CD14-positive monocyte (primary cell): ENCODE results near the gene BRD9. TPM values are rescaled to one million over a fixed set of nuclear protein-coding genes. Genes with fewer than 3 reads are reported as not detected.
"Not testable (repeated sequence)": the region's sequence is repeated elsewhere in the genome, so short reads cannot be mapped to it uniquely, and the experiment has no call there.

Experiments
- DNase-seq, 3 donors: peaks; one replicate each; pipeline ENCODE4 v3.0.0-alpha.2; 2011 to 2022
- H2AFZ ChIP-seq: 2 replicates; pipeline ENCODE4 v1.6.0; 2012; ENCODE audit warnings: mild to moderate bottlenecking, low read depth, low read length, inconsistent platforms; ENCODE audit not compliant: insufficient read depth, poor library complexity, severe bottlenecking
- H3K27ac ChIP-seq, 2 donors: 1 replicate in 1 of 2; 2 replicates in 1 of 2; pipeline ENCODE4 v1.5.1; 2012 to 2013; ENCODE audit warnings: low read length in 2 of 2, control low read depth in 1 of 2, inconsistent platforms in 1 of 2, low read depth in 1 of 2, mild to moderate bottlenecking in 1 of 2
- H3K27me3 ChIP-seq, 2 donors: one replicate each; pipeline versions ENCODE4 v1.6.0 to v1.6.1; 2011 to 2013; ENCODE audit warnings: low read length in 2 of 2; ENCODE audit not compliant: control insufficient read depth in 2 of 2, insufficient read depth in 2 of 2
- H3K36me3 ChIP-seq, 2 donors: replicated peaks in 1 of 2; 1 replicate in 1 of 2; 2 replicates in 1 of 2; pipeline versions ENCODE4 v1.5.1 to v1.6.1; 2012 to 2013; ENCODE audit warnings: low read length in 2 of 2, control low read depth in 1 of 2, inconsistent platforms in 1 of 2, mild to moderate bottlenecking in 1 of 2; ENCODE audit not compliant: insufficient read depth in 2 of 2, control insufficient read depth in 1 of 2
- H3K4me1 ChIP-seq, 2 donors: 1 replicate in 1 of 2; 2 replicates in 1 of 2; pipeline versions ENCODE4 v1.5.1 to v1.6.1; 2012 to 2013; ENCODE audit warnings: low read length in 2 of 2, control low read depth in 1 of 2, inconsistent platforms in 1 of 2, mild to moderate bottlenecking in 1 of 2, moderate library complexity in 1 of 2; ENCODE audit not compliant: insufficient read depth in 2 of 2, control insufficient read depth in 1 of 2
- H3K4me2 ChIP-seq: replicated peaks from 2 replicates; pipeline ENCODE3; 2012; ENCODE audit warnings: low read length, moderate library complexity, mild to moderate bottlenecking; ENCODE audit not compliant: poor library complexity, severe bottlenecking; ENCODE audit errors: extremely low read depth
- H3K4me3 ChIP-seq, 3 experiments: fragments of 200-600 bp in 1 of 3; sonication (generic) in 1 of 3; replicated peaks in 1 of 3; 1 replicate in 2 of 3; 2 replicates in 1 of 3; pipeline ENCODE4 v1.5.1; 2011 to 2013; ENCODE audit warnings: low read length in 3 of 3, mild to moderate bottlenecking in 3 of 3, control low read depth in 2 of 3, low read depth in 2 of 3, inconsistent platforms in 1 of 3, moderate library complexity in 1 of 3
- H3K79me2 ChIP-seq: 2 replicates; pipeline ENCODE4 v1.6.0; 2012; ENCODE audit warnings: mild to moderate bottlenecking, control low read depth, inconsistent platforms, low read length, moderate library complexity; ENCODE audit not compliant: insufficient read depth
- H3K9ac ChIP-seq: 2 replicates; pipeline ENCODE4 v1.6.0; 2017; ENCODE audit warnings: low read length, mild to moderate bottlenecking; ENCODE audit not compliant: insufficient read depth, poor library complexity, severe bottlenecking
- H3K9me3 ChIP-seq, 2 donors: replicated peaks in 1 of 2; 1 replicate in 1 of 2; 2 replicates in 1 of 2; pipeline versions ENCODE4 v1.5.1 to v1.6.1; 2012 to 2013; ENCODE audit warnings: low read length in 2 of 2, control low read depth in 1 of 2; ENCODE audit not compliant: control insufficient read depth in 1 of 2, insufficient read depth in 1 of 2
- H4K20me1 ChIP-seq: 2 replicates; pipeline ENCODE4 v1.6.0; 2012; ENCODE audit warnings: mild to moderate bottlenecking, low read length, control low read depth, moderate library complexity; ENCODE audit not compliant: insufficient read depth
- H3K27ac Mint-ChIP-seq, 7 donors: one replicate each; pipeline ENCODE4 v1.8.0; 2020; ENCODE audit warnings: mild to moderate bottlenecking in 7 of 7, mixed read lengths in 7 of 7, moderate library complexity in 6 of 7, inconsistent platforms in 2 of 7
- H3K27me3 Mint-ChIP-seq, 3 donors: one replicate each; pipeline ENCODE4 v1.8.0; 2021 to 2022; ENCODE audit warnings: low read depth in 3 of 3, mild to moderate bottlenecking in 3 of 3, mixed read lengths in 3 of 3, moderate library complexity in 3 of 3, inconsistent platforms in 1 of 3
- H3K36me3 Mint-ChIP-seq, 2 donors: one replicate each; pipeline ENCODE4 v1.8.0; 2020; ENCODE audit warnings: mixed read lengths in 2 of 2, inconsistent platforms in 1 of 2, mild to moderate bottlenecking in 1 of 2
- H3K4me1 Mint-ChIP-seq: one replicate; pipeline ENCODE4 v1.8.0; 2020; ENCODE audit warnings: mild to moderate bottlenecking, mixed read lengths
- H3K4me3 Mint-ChIP-seq, 2 donors: one replicate each; pipeline ENCODE4 v1.8.0; 2020; ENCODE audit warnings: mild to moderate bottlenecking in 2 of 2, mixed read lengths in 2 of 2, moderate library complexity in 1 of 2
- H3K9me3 Mint-ChIP-seq, 7 donors: one replicate each; pipeline ENCODE4 v1.8.0; 2020 to 2022; ENCODE audit warnings: mixed read lengths in 7 of 7, mild to moderate bottlenecking in 6 of 7, moderate library complexity in 6 of 7, inconsistent platforms in 2 of 7
- WGBS: methylation state at CpG from one replicate; pipeline ENCODE4 v1.1.5; 2013; ENCODE audit warnings: missing lambda C conversion rate; ENCODE audit not compliant: insufficient coverage; 5-methylcytosine and 5-hydroxymethylcytosine counted together
- intact Hi-C, 2 donors: fragments of 100-400 bp; cut with micrococcal nuclease; formaldehyde crosslinking; loops; one replicate each; pipeline versions ENCODE4 v1.15.0 to v1.15.1; 2023
- polyA plus RNA-seq, 3 donors: library from polyadenylated mRNA; depleted of rRNA in 1 of 3; unstranded in 2 of 3; stranded (reverse) in 1 of 3; fragments of 300-500 nt in 2 of 3; fragments of >200 nt in 1 of 3; fragmentation: Illumina TruSeq in 2 of 3; gene quantifications; 1 replicate in 2 of 3; 2 replicates in 1 of 3; pipeline ENCODE4 v1.2.3, GENCODE V29; 2012 to 2021

The BRD9 gene
- polyA plus RNA-seq, 3 donors, result 5.3 to 22.7 (median 9.3) TPM

- H3K79me2 ChIP-seq, H3K4me2 ChIP-seq, DNase-seq, H4K20me1 ChIP-seq, H3K36me3 ChIP-seq, H3K27ac ChIP-seq, H3K9ac ChIP-seq, H3K9me3 Mint-ChIP-seq, H2AFZ ChIP-seq, H3K27me3 Mint-ChIP-seq, H3K9me3 ChIP-seq, H3K4me1 Mint-ChIP-seq, H3K4me3 Mint-ChIP-seq, H3K4me1 ChIP-seq, H3K27me3 ChIP-seq, H3K4me3 ChIP-seq, intact Hi-C loops, H3K36me3 Mint-ChIP-seq: not testable (repeated sequence)
- WGBS, result 88% methylated on average over 6 of the region's 35 CpGs
- H3K27ac Mint-ChIP-seq, result peak overlapping the region in 1 of 7 donors; percentile 33
Observed at GRCh38 chr5:845676-846601, 46.7 kb downstream of the BRD9 start.

GRCh38 chr5:845031-845675 lies 47.4 kb downstream of the BRD9 start:
- H3K4me1 ChIP-seq, H3K27me3 Mint-ChIP-seq, H3K9ac ChIP-seq, H4K20me1 ChIP-seq, H3K9me3 Mint-ChIP-seq, H3K4me3 ChIP-seq, H3K36me3 ChIP-seq, H3K9me3 ChIP-seq, H3K4me2 ChIP-seq, H3K79me2 ChIP-seq, H3K27ac ChIP-seq, H2AFZ ChIP-seq, DNase-seq, H3K27ac Mint-ChIP-seq, H3K4me3 Mint-ChIP-seq, H3K4me1 Mint-ChIP-seq, intact Hi-C loops, H3K27me3 ChIP-seq, H3K36me3 Mint-ChIP-seq: not testable (repeated sequence)
- 91% methylated on average over 10 of the region's 21 CpGs for WGBS

- H3K4me3 Mint-ChIP-seq, H3K27ac Mint-ChIP-seq, H3K36me3 ChIP-seq, H2AFZ ChIP-seq, H3K4me1 Mint-ChIP-seq, H3K9ac ChIP-seq, H3K27me3 Mint-ChIP-seq, H3K27ac ChIP-seq, DNase-seq, H3K4me2 ChIP-seq, H3K27me3 ChIP-seq, H3K4me3 ChIP-seq, H3K36me3 Mint-ChIP-seq, H3K79me2 ChIP-seq, H4K20me1 ChIP-seq, H3K9me3 ChIP-seq, H3K9me3 Mint-ChIP-seq, H3K4me1 ChIP-seq: not testable (repeated sequence)
- 97% methylated on average over 14 of the region's 16 CpGs for WGBS
- intact Hi-C loops, result loop anchor here in 1 of 2 donors (5.0 kb wide), 1 partner anchor 82 kb away; no protein-coding TSS in a partner anchor
Observed at GRCh38 chr5:844426-844825, 48.2 kb downstream of the BRD9 start.

GRCh38 chr5:843926-844325 lies 48.7 kb downstream of the BRD9 start:
- H3K4me1 ChIP-seq, H3K4me3 Mint-ChIP-seq, H3K79me2 ChIP-seq, H3K27me3 Mint-ChIP-seq, H3K27ac ChIP-seq, H3K4me1 Mint-ChIP-seq, H3K9me3 ChIP-seq, H3K27ac Mint-ChIP-seq, H3K9ac ChIP-seq, H3K4me3 ChIP-seq, H4K20me1 ChIP-seq, H3K27me3 ChIP-seq, H3K9me3 Mint-ChIP-seq, H3K36me3 Mint-ChIP-seq, H2AFZ ChIP-seq, DNase-seq, H3K36me3 ChIP-seq, H3K4me2 ChIP-seq: not testable (repeated sequence)
- intact Hi-C loops, result loop anchor here in 1 of 2 donors (5.0 kb wide), 1 partner anchor 82 kb away; no protein-coding TSS in a partner anchor
- WGBS, result 75% methylated on average over 15 of the region's 22 CpGs
